ENCODE measurements around the gene MVB12B.

- TF ChIP-seq, protein P1, sequence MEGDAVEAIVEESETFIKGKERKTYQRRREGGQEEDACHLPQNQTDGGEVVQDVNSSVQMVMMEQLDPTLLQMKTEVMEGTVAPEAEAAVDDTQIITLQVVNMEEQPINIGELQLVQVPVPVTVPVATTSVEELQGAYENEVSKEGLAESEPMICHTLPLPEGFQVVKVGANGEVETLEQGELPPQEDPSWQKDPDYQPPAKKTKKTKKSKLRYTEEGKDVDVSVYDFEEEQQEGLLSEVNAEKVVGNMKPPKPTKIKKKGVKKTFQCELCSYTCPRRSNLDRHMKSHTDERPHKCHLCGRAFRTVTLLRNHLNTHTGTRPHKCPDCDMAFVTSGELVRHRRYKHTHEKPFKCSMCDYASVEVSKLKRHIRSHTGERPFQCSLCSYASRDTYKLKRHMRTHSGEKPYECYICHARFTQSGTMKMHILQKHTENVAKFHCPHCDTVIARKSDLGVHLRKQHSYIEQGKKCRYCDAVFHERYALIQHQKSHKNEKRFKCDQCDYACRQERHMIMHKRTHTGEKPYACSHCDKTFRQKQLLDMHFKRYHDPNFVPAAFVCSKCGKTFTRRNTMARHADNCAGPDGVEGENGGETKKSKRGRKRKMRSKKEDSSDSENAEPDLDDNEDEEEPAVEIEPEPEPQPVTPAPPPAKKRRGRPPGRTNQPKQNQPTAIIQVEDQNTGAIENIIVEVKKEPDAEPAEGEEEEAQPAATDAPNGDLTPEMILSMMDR (IDR thresholded peaks at IDR 0.05) = no peak
- TF ChIP-seq POLR2A (IDR thresholded peaks at IDR 0.05) = no peak
Measured at GRCh38 chr9:126538550-126538949, 211.9 kb downstream of the MVB12B start.

All from testis (tissue), 2 donors.